Daoy (cell line): ENCODE data around the gene PHF23. TPM values are rescaled to one million over a fixed set of nuclear protein-coding genes. Genes with fewer than 3 reads are reported as not detected.

ENCODE experiments used
- DNase-seq: peaks from one replicate; pipeline ENCODE4 v3.0.0-alpha.2; 2015; ENCODE audit warnings: low read depth
- total RNA-seq: library from RNA; depleted of rRNA; stranded (reverse); fragments of >200 nt; shearing (Covaris generic); gene quantifications from 2 replicates; pipeline ENCODE4 v1.2.3, GENCODE V29; 2014; rRNA removed

PHF23 gene
- total RNA-seq: 44.5 and 54.8 TPM in 2 replicates

DNA sequence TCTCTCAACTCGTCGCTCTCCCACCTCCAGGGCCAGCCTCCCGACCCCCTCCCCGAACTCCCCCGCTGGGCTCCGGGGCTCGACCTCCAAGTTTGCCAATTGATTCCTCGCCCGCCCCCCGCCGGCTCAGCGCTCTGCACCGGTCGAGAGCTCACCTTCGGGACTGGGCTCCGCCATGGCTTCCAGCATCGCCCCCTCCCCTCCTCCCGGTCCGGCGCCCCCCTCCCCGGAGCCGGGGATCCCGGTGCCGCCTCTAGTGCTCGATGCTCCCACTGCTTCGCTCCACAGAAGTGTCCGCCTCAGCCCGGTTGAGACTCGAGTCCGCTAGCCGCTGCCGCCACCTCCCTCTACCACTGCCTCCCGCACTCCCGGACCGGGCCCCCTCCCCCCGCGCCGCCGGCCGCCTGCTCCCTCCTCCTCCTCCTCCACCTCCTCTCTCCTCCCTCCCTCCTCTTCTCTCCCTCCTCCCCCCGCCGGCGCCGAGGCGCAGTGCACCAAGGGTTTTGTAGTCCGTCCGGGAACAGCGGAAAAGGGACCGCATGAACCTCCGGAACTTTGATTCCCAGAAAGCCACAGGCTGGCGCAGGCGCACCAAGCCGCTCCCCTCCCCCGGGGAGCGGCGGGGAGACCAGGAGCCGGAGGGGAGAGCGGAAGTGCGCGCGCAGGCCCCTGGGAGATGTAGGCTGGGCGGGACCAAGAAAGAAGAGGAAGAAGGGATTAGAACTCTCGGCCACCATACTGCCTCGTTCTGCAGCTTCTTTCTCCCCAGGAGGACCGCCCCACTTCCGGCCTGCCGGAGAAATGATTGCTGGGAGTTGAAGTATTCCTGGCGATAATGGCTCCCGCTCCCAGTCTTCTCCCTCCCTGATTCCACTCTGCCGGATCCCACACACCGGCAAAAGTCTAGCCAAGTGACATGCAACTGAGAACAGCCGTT is at the start of gene PHF23:
TSS of gene PHF23 (minus strand) at position 367 of the 937 bp plus-strand sequence. CDS start at position 189, 178 bp downstream.
- DNase-seq: peak; percentile 99

DNA sequence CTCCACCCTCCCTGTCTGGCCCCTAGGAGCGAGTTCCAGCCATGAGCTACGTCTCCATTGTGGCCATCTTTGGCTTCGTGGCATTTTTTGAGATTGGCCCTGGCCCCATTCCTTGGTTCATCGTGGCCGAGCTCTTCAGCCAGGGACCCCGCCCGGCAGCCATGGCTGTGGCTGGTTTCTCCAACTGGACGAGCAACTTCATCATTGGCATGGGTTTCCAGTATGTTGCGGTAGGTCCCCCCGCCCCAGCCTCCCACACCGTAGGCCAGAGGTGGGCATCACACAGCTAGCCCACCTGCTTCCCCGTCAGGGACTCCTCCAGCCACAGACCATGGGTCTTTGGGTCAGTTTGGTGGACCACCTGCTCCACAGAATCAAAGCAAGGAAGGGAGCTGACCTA is 46.4 kb upstream of the PHF23 start:
- DNase-seq: no peak

DNA sequence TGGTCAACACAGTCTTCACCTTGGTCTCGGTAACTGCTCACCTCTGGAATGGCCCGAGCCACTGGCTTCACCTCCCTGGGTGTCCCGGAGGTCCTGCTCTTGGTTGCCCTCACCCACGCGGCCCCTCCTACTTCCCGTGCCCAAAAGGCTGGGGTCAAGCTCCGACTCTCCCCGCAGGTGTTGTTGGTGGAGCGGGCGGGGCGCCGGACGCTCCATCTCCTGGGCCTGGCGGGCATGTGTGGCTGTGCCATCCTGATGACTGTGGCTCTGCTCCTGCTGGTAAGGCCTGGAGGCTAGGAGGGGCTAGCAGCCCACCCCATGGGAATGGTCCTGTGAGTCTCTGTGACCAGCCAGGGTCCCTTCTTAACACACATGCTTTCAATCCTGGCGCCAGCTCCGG is 45.7 kb upstream of the PHF23 start:
- no peak for DNase-seq

- no peak for DNase-seq
These were observed 44.4 kb upstream of the PHF23 start for GRCh38 chr17:7283471-7284216.

GRCh38 chr17:7282752-7283321 is 43.6 kb upstream of the PHF23 start:
- no peak for DNase-seq

GRCh38 chr17:7281953-7282751 is 42.9 kb upstream of the PHF23 start:
- no peak for DNase-seq

DNA sequence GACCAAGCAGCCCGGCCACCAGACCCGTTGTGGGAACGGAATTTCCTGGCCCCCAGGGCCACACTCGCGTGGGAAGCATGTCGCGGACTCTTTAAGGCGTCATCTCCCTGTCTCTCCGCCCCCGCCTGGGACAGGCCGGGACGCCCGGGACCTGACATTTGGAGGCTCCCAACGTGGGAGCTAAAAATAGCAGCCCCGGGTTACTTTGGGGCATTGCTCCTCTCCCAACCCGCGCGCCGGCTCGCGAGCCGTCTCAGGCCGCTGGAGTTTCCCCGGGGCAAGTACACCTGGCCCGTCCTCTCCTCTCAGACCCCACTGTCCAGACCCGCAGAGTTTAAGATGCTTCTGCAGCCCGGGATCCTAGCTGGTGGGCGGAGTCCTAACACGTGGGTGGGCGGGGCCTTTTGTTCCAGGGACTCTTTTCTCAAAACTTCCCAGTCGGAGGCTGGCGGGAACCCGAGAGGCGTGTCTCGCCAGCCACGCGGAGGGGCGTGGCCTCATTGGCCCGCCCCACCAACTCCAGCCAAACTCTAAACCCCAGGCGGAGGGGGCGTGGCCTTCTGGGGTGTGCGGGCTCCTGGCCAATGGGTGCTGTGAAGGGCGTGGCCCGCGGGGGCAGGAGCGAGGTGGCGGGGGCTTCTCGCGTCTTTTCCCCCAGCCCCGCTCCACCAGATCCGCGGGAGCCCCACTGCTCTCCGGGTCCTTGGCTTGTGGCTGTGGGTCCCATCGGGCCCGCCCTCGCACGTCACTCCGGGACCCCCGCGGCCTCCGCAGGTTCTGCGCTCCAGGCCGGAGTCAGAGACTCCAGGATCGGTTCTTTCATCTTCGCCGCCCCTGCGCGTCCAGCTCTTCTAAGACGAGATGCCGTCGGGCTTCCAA is 42.1 kb upstream of the PHF23 start, which contains the start of gene SLC2A4:
TSS of gene SLC2A4 (plus strand) at position 645 of the 879 bp plus-strand sequence. CDS start at position 862, 217 bp downstream.
- DNase-seq: peak; percentile 98

DNA sequence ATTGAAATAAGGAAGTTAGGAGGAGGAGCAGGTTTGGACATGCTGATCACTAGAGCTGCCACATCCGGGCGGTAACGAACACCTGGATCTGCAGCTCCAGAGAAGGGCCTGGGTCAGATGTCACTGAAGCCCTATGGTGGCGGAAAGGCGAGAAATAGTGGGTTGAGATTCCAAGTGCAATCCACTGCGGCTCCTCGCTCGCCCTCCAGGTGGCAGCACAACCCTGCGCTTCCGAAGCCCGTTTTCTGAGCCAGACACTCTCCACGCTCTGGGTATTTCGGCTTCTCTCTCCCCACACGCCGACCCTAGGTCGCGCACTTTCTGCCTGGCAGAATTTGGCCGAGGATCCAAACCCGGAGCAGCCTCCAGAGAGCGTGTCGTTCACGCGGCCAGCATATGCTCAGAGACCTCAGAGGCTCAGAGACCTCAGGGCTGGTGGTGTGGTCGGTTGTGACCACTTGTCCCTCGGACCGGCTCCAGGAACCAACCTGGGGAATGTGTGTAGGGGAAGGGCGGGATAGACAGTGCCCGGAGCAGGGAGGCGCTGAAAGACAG is 41.3 kb upstream of the PHF23 start:
- peak; percentile 89 for DNase-seq

- DNase-seq: no peak
These were observed 40.2 kb upstream of the PHF23 start for GRCh38 chr17:7279448-7279847.

DNA sequence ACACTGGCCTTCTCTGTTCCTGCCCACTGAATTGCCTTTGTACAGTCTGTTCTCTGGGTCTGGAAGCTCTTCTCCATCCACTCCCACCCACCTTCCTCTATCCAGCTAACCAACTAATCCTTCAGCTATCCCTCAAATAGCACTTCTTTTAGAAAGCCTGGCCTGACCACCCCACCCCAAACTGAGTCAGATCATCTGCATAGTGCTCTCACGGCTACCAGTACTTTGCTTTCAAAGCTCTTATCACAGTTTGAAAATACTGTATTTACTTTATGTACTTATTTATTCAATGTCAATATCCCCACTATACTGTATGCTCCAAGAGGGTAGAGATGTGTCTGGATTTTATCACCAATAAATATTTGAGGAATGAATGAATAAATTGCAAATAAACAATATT is 27.5 kb upstream of the PHF23 start:
- DNase-seq: no peak

DNA sequence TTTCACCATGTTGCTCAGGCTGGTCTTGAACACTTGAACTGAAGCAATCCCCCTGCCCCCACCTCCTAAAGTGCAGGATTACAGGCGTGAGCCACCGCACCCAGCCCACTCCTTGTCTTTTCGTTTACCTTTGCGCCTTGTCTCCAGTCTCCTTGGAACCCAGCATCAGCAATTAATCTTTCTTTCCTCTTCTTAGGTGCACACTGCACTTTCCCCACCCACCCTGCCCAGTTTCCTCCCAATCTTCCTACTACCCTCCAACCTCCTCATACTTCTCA is 24.5 kb upstream of the PHF23 start:
- DNase-seq: no peak

GRCh38 chr17:7262935-7263800 is 23.9 kb upstream of the PHF23 start:
- DNase-seq: peak; percentile 35

GRCh38 chr17:7262192-7262934 is 23.1 kb upstream of the PHF23 start, which contains the start of gene CLDN7:
Gene CLDN7, minus strand, starts transcription at chr17:7262478. Its CDS starts 435 bp downstream, at chr17:7262043.
- no peak for DNase-seq

- DNase-seq: no peak
These were observed 22.3 kb upstream of the PHF23 start for GRCh38 chr17:7261379-7262191.

DNA sequence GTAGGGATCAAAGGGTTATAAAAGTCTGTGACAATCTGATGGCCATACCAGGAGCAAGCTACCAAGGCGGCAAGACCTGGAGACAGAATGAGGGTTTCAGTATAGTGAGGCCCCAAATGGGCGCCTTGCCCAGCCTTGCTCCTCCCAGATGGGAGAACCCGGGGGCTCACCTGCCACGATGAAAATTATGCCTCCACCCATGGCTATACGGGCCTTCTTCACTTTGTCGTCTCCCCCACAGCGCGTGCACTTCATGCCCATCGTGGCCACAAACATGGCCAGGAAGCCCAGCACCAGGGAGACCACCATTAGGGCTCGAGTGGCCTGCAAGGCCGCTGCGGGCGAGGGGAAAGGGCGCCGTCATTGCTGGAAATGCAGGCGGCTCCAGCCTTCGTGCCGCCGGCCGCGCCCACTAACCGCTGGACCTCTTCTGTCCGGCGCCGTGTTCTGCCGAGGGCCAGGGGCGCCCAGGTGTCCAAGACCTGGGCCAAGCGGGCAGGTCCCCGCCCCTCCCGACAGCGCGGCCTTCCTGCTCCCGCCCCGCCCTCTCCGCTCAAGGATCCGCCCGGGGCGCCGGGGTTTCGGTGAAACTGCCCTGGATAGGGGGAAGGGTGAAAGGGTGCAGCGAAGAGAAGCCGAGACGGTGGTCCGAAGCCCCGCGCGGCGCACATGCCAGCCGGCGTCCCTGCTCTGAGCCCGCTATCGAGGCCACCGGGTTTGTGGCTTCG is 21.6 kb upstream of the PHF23 start:
- DNase-seq: peak; percentile 42

DNA sequence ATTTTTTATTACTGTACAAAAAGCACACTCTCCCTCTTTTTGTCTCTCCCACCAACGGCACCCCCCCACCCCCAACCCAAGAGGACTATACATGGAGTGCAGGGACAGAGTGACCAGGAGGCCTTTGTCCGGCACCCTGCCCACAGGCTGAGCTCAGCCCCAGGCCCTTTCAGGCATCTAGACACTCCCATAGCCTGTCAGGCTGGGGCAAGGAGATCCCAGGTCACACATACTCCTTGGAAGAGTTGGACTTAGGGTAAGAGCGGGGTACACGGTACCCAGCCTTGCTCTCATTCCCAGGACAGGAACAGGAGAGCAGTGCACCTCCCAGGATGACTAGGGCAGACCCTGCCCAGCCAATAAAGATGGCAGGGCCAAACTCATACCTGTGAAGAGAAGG is 20.9 kb upstream of the PHF23 start:
- DNase-seq: no peak

DNA sequence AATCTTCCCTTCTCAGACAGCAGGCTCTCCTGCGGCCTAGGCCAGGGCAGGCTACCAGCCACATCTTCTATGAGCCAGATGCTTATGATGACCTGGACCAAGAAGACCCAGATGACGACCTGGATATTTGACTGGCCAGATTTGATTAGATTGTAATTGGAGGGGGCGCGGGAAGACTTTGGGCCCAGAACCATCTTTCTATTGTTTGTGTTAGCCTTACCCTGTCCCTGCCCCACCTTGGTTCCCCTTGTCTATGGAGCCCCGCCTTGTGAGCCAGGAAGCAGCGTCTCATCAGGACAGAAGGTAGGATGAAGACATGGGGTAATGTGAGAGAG is 20.3 kb upstream of the PHF23 start:
- no peak for DNase-seq
